Stomach smooth muscle (tissue), 2 donors: ENCODE results near the gene IQCN.

Source experiments
- H3K27ac ChIP-seq: one replicate; pipeline ENCODE4 v1.7.0; 2013; ENCODE audit warnings: mild to moderate bottlenecking, low read length, inconsistent platforms
- H3K27me3 ChIP-seq, 2 donors: one replicate each; pipeline ENCODE4 v1.7.0; 2013; ENCODE audit warnings: low read length in 2 of 2; ENCODE audit not compliant: insufficient read depth in 2 of 2, control insufficient read depth in 1 of 2
- H3K36me3 ChIP-seq, 2 donors: one replicate each; pipeline ENCODE4 v1.7.0; 2013; ENCODE audit warnings: low read length in 2 of 2; ENCODE audit not compliant: control insufficient read depth in 2 of 2, insufficient read depth in 2 of 2
- H3K4me1 ChIP-seq: one replicate; pipeline ENCODE4 v1.7.0; 2013; ENCODE audit warnings: low read length; ENCODE audit not compliant: control insufficient read depth, insufficient read depth
- H3K4me3 ChIP-seq, 2 donors: one replicate each; pipeline ENCODE4 v1.7.0; 2013; ENCODE audit warnings: low read length in 2 of 2
- H3K9ac ChIP-seq, 2 donors: one replicate each; pipeline ENCODE4 v1.7.0; 2013; ENCODE audit warnings: low read length in 2 of 2, mild to moderate bottlenecking in 1 of 2
- H3K9me3 ChIP-seq, 2 donors: one replicate each; pipeline ENCODE4 v1.7.0; 2013; ENCODE audit warnings: low read length in 2 of 2; ENCODE audit not compliant: control insufficient read depth in 2 of 2
- donor health status: healthy.
- donor health status: Pancreatic carcinoma.

Gene IQCN

GRCh38 chr19:18292810-18293641 lies 18.8 kb upstream of the IQCN start:
- Histone ChIP-seq H3K27me3 (no peaks in the 10 kb centered on the region), H3K36me3 (no peaks in the 10 kb centered on the region), H3K9me3 (peaks cover 0 to 3% of the 10 kb centered on the region in 2 donors), H3K4me3 (peak overlapping the region; percentile 79 to 88), H3K9ac (peak overlapping the region; percentile 95 to 99), H3K27ac (peak overlapping the region; percentile 99), H3K4me1 (peaks cover 25% of the 10 kb centered on the region)

- H3K9me3 ChIP-seq: peaks cover 0 to 3% of the 10 kb centered on the region in 2 donors
- H3K27ac ChIP-seq: peak overlapping the region; percentile 99
- no peaks in the 10 kb centered on the region for H3K27me3 ChIP-seq
- H3K36me3 ChIP-seq: no peaks in the 10 kb centered on the region
- H3K4me1 ChIP-seq: peaks cover 25% of the 10 kb centered on the region
- peak overlapping the region; percentile 79 to 88 for H3K4me3 ChIP-seq
- H3K9ac ChIP-seq: peak overlapping the region; percentile 95 to 99
These were observed 18.2 kb upstream of the IQCN start for GRCh38 chr19:18292462-18292809.

- peak overlapping the region; percentile 79 to 88 for H3K4me3 ChIP-seq
- peak overlapping the region; percentile 99 for H3K27ac ChIP-seq
- peaks cover 0 to 3% of the 10 kb centered on the region in 2 donors for H3K9me3 ChIP-seq
These were observed 17.6 kb upstream of the IQCN start for GRCh38 chr19:18291590-18292461.

GRCh38 chr19:18291019-18291524 lies 16.8 kb upstream of the IQCN start:
- H3K27ac ChIP-seq: peak overlapping the region; percentile 99
- H3K27me3 ChIP-seq: no peaks in the 10 kb centered on the region
- H3K4me1 ChIP-seq: peaks cover 28% of the 10 kb centered on the region
- no peaks in the 10 kb centered on the region for H3K36me3 ChIP-seq
- peak overlapping the region; percentile 69 to 95 for H3K9ac ChIP-seq
- H3K4me3 ChIP-seq: peak overlapping the region; percentile 79 to 88
- peaks cover 0 to 3% of the 10 kb centered on the region in 2 donors for H3K9me3 ChIP-seq

More at GRCh38 chr19:18291590-18292461, 17.6 kb upstream of the IQCN start:
- Histone ChIP-seq H3K36me3 (no peaks in the 10 kb centered on the region), H3K27me3 (no peaks in the 10 kb centered on the region), H3K9ac (peak overlapping the region; percentile 95 to 99), H3K4me1 (peaks cover 26% of the 10 kb centered on the region)

GRCh38 chr19:18290302-18291018 lies 16.2 kb upstream of the IQCN start:
- Histone ChIP-seq H3K27me3 (no peaks in the 10 kb centered on the region), H3K9me3 (peaks cover 0 to 3% of the 10 kb centered on the region in 2 donors), H3K9ac (peak overlapping the region in 1 of 2 donors; percentile 5), H3K27ac (peak overlapping the region; percentile 99), H3K36me3 (no peaks in the 10 kb centered on the region), H3K4me1 (peaks cover 28% of the 10 kb centered on the region), H3K4me3 (no peak overlapping the region)

GRCh38 chr19:18289471-18290301 lies 15.4 kb upstream of the IQCN start:
- Histone ChIP-seq H3K27ac (peak overlapping the region; percentile 99), H3K9ac (peak overlapping the region in 1 of 2 donors; percentile 5), H3K27me3 (no peaks in the 10 kb centered on the region), H3K4me1 (peaks cover 28% of the 10 kb centered on the region), H3K36me3 (no peaks in the 10 kb centered on the region), H3K9me3 (no peaks in the 10 kb centered on the region), H3K4me3 (no peak overlapping the region)

GRCh38 chr19:18287836-18288772 lies 13.9 kb upstream of the IQCN start:
- no peak overlapping the region for H3K4me3 ChIP-seq
- peaks cover 25% of the 10 kb centered on the region for H3K4me1 ChIP-seq
- H3K9ac ChIP-seq: peak overlapping the region in 1 of 2 donors; percentile 5
- no peaks in the 10 kb centered on the region for H3K36me3 ChIP-seq
- no peaks in the 10 kb centered on the region for H3K27me3 ChIP-seq
- H3K27ac ChIP-seq: peak overlapping the region; percentile 31
- no peaks in the 10 kb centered on the region for H3K9me3 ChIP-seq

GRCh38 chr19:18286973-18287635 lies 12.9 kb upstream of the IQCN start:
- Histone ChIP-seq H3K27ac (peak overlapping the region; percentile 31), H3K36me3 (no peaks in the 10 kb centered on the region), H3K27me3 (no peaks in the 10 kb centered on the region), H3K4me1 (peaks cover 32% of the 10 kb centered on the region), H3K4me3 (no peak overlapping the region), H3K9ac (no peak overlapping the region), H3K9me3 (no peaks in the 10 kb centered on the region)
